ENCODE results near the gene FXYD1.
"Not testable (repeated sequence)": the region's sequence is repeated elsewhere in the genome, so short reads cannot be mapped to it uniquely, and the experiment has no call there.

The FXYD1 gene

GRCh38 chr19:35128398-35129057 lies 10.1 kb upstream of the FXYD1 start:
- H3F3A ChIP-seq (ENCODE audit: low read depth), result no peaks in the 10 kb centered on the region
- H3K9me3 ChIP-seq (ENCODE audit: insufficient read depth, low read depth, low read length), result no peaks in the 10 kb centered on the region
- H3K4me1 ChIP-seq (ENCODE audit: insufficient read depth, low read length, poor library complexity, severe bottlenecking), result no peaks in the 10 kb centered on the region
- no peak for TF ChIP-seq EZH2phosphoT487 (IDR thresholded peaks at IDR 0.05; ENCODE audit: borderline replicate concordance)
- TF ChIP-seq, protein P1, sequence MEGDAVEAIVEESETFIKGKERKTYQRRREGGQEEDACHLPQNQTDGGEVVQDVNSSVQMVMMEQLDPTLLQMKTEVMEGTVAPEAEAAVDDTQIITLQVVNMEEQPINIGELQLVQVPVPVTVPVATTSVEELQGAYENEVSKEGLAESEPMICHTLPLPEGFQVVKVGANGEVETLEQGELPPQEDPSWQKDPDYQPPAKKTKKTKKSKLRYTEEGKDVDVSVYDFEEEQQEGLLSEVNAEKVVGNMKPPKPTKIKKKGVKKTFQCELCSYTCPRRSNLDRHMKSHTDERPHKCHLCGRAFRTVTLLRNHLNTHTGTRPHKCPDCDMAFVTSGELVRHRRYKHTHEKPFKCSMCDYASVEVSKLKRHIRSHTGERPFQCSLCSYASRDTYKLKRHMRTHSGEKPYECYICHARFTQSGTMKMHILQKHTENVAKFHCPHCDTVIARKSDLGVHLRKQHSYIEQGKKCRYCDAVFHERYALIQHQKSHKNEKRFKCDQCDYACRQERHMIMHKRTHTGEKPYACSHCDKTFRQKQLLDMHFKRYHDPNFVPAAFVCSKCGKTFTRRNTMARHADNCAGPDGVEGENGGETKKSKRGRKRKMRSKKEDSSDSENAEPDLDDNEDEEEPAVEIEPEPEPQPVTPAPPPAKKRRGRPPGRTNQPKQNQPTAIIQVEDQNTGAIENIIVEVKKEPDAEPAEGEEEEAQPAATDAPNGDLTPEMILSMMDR (conservative IDR thresholded peaks at IDR 0.05; ENCODE audit: low read length), result no peak
- H3K27me3 ChIP-seq (ENCODE audit: insufficient read depth, low read length, poor library complexity, severe bottlenecking), result no peaks in the 10 kb centered on the region
- no peak overlapping the region for H3K9ac ChIP-seq (ENCODE audit: low read depth, low read length, poor library complexity, severe bottlenecking)
- no peaks in the 10 kb centered on the region for H3K9me2 ChIP-seq (replicated peaks; ENCODE audit: low read depth, low read length)
- H2AFZ ChIP-seq (ENCODE audit: low read length), result no peak overlapping the region
- no peaks in the 10 kb centered on the region for H3K79me2 ChIP-seq (ENCODE audit: insufficient read depth, low read length)
- H3K4me3 ChIP-seq (ENCODE audit: low read length, poor library complexity, severe bottlenecking), result no peak overlapping the region
- H3K4me2 ChIP-seq (ENCODE audit: low read depth, low read length, poor library complexity, severe bottlenecking), result no peak overlapping the region
- no peaks in the 10 kb centered on the region for H4K20me1 ChIP-seq (ENCODE audit: insufficient read depth, low read length, poor library complexity, severe bottlenecking)
- no peaks in the 10 kb centered on the region for H3K36me3 ChIP-seq (ENCODE audit: insufficient read depth, low read length)

- not testable (repeated sequence) for H3K4me1 ChIP-seq (ENCODE audit: insufficient read depth, low read length, poor library complexity, severe bottlenecking); H3K36me3 ChIP-seq (ENCODE audit: insufficient read depth, low read length); H3K79me2 ChIP-seq (ENCODE audit: insufficient read depth, low read length); H3K4me3 ChIP-seq (ENCODE audit: low read length, poor library complexity, severe bottlenecking); H3K9me3 ChIP-seq (ENCODE audit: insufficient read depth, low read depth, low read length); H4K20me1 ChIP-seq (ENCODE audit: insufficient read depth, low read length, poor library complexity, severe bottlenecking); H3K9ac ChIP-seq (ENCODE audit: low read depth, low read length, poor library complexity, severe bottlenecking); H2AFZ ChIP-seq (ENCODE audit: low read length); H3K4me2 ChIP-seq (ENCODE audit: low read depth, low read length, poor library complexity, severe bottlenecking); H3F3A ChIP-seq (ENCODE audit: low read depth); H3K9me2 ChIP-seq (replicated peaks; ENCODE audit: low read depth, low read length); H3K27me3 ChIP-seq (ENCODE audit: insufficient read depth, low read length, poor library complexity, severe bottlenecking)
Observed at GRCh38 chr19:35129724-35130274, 8.8 kb upstream of the FXYD1 start.

- H3K36me3 ChIP-seq (ENCODE audit: insufficient read depth, low read length), result no peaks in the 10 kb centered on the region
- no peak overlapping the region for H2AFZ ChIP-seq (ENCODE audit: low read length)
- H3K4me1 ChIP-seq (ENCODE audit: insufficient read depth, low read length, poor library complexity, severe bottlenecking), result no peaks in the 10 kb centered on the region
- no peaks in the 10 kb centered on the region for H3F3A ChIP-seq (ENCODE audit: low read depth)
- H3K27me3 ChIP-seq (ENCODE audit: insufficient read depth, low read length, poor library complexity, severe bottlenecking), result no peaks in the 10 kb centered on the region
- H3K79me2 ChIP-seq (ENCODE audit: insufficient read depth, low read length), result no peaks in the 10 kb centered on the region
- no peak overlapping the region for H3K9ac ChIP-seq (ENCODE audit: low read depth, low read length, poor library complexity, severe bottlenecking)
- H3K4me2 ChIP-seq (ENCODE audit: low read depth, low read length, poor library complexity, severe bottlenecking), result no peak overlapping the region
- H3K9me3 ChIP-seq (ENCODE audit: insufficient read depth, low read depth, low read length), result no peaks in the 10 kb centered on the region
- H3K9me2 ChIP-seq (replicated peaks; ENCODE audit: low read depth, low read length), result no peaks in the 10 kb centered on the region
- no peak for TF ChIP-seq EZH2phosphoT487 (IDR thresholded peaks at IDR 0.05; ENCODE audit: borderline replicate concordance)
- no peak overlapping the region for H3K4me3 ChIP-seq (ENCODE audit: low read length, poor library complexity, severe bottlenecking)
- no peaks in the 10 kb centered on the region for H4K20me1 ChIP-seq (ENCODE audit: insufficient read depth, low read length, poor library complexity, severe bottlenecking)
Observed at GRCh38 chr19:35130761-35131720, 7.6 kb upstream of the FXYD1 start.

DNA sequence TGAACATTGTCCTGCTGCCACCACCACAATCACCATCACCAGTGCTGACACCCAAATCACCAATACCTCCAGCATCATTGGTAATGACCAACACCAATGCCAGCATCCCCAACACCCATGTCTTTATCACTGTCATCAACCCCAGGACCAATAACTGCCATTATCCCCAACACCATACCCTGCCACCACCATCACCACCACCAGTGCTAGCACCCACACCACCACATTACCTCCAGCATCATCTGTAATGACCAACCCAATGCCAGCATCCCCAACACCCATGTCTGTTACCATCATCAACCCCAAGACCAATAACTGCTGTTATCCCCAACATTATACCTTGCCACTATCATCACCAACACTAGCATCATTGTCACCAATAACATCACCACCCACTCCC lies 6.4 kb upstream of the FXYD1 start:
- Histone ChIP-seq H2AFZ (ENCODE audit: low read length) (no peak overlapping the region), H4K20me1 (ENCODE audit: insufficient read depth, low read length, poor library complexity, severe bottlenecking) (no peaks in the 10 kb centered on the region), H3K9me2 (replicated peaks; ENCODE audit: low read depth, low read length) (no peaks in the 10 kb centered on the region), H3K79me2 (ENCODE audit: insufficient read depth, low read length) (no peaks in the 10 kb centered on the region), H3K4me2 (ENCODE audit: low read depth, low read length, poor library complexity, severe bottlenecking) (no peak overlapping the region), H3K4me1 (ENCODE audit: insufficient read depth, low read length, poor library complexity, severe bottlenecking) (no peaks in the 10 kb centered on the region), H3K36me3 (ENCODE audit: insufficient read depth, low read length) (no peaks in the 10 kb centered on the region), H3K9ac (ENCODE audit: low read depth, low read length, poor library complexity, severe bottlenecking) (no peak overlapping the region), H3K27me3 (ENCODE audit: insufficient read depth, low read length, poor library complexity, severe bottlenecking) (no peaks in the 10 kb centered on the region), H3F3A (ENCODE audit: low read depth) (no peaks in the 10 kb centered on the region), H3K4me3 (ENCODE audit: low read length, poor library complexity, severe bottlenecking) (no peak overlapping the region), H3K9me3 (ENCODE audit: insufficient read depth, low read depth, low read length) (no peaks in the 10 kb centered on the region)
- no peak for TF ChIP-seq EZH2phosphoT487 (IDR thresholded peaks at IDR 0.05; ENCODE audit: borderline replicate concordance)
- TF ChIP-seq, protein P1 (conservative IDR thresholded peaks at IDR 0.05; ENCODE audit: low read length), result no peak
